DMS153 treated with DMSO at 0.1 percent for 48 hours (cell line): ENCODE data around the gene NTRK2.
A peak's percentile ranks its signal among the peaks of the same experiment; 100 is the strongest.

Experiments
- DNase-seq: peaks from one replicate; lab custom pipeline; 2025; ENCODE audit not compliant: unreplicated experiment; lab: John Stamatoyannopoulos, UW

Gene NTRK2

DNA sequence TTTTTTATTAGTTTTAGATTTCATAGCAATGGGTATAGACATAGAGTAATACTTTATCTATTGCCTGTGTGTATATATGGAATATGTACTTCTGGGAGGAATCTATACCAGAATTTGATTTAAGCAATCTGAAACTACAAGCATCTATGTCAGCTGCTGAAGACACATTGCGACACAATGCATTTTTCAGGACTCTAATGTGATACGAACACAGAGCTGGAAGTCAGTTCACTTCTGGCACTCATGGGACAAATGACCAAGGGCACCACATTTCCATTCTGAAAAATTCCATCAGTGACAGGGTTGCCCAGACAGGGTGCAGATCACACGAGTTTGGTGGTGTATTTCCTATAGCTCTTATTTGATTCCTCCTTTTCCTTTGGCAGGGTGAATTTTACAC is 259.5 kb downstream of the NTRK2 start:
- no peak for DNase-seq

- DNase-seq: no peak
Measured at GRCh38 chr9:84932915-84933527, 263.5 kb downstream of the NTRK2 start.

GRCh38 chr9:84935528-84936117 is 266.1 kb downstream of the NTRK2 start:
- DNase-seq: no peak

DNA sequence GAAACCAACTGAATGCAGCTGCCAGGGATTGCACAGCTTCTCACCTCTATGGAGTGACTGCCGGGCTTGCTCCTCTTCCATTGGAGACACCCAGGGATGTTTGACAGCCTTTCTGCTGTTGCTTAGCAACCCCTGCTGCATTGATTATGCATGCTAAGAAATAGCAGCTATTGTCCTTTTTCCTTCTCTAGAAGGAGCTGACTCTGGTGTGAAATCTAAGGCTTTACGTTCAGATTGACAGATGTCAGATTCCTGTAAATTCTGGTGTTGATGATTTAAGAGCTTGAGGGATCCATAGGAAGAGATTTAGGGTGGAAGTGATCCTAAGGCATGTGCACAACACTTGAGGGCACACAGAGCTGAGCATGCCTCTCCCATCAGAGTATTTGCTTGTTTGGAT is 267.7 kb downstream of the NTRK2 start:
- no peak for DNase-seq

GRCh38 chr9:84937581-84937980 is 268.1 kb downstream of the NTRK2 start:
- DNase-seq: no peak

DNA sequence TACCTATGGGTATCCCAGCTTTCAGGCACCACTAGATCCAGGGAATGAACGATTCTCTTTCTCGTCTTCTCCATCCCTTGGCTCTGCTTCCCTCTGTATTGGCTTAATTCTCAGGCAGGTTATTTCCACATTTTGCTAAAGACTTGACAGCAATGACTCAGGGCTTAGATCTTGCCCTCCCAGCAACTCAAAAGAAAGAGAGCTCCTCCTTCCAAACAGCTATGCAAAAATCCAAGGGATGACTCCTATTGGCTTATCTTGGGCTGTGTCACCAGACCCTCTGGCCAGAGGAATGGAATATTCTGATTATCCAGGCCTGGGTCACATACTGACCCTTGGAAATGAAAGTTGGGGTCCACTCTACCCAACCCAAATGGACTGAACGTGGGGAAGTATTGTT is 270.2 kb downstream of the NTRK2 start:
- DNase-seq: no peak

- DNase-seq: no peak
Measured at GRCh38 chr9:84940294-84940693, 270.8 kb downstream of the NTRK2 start.

DNA sequence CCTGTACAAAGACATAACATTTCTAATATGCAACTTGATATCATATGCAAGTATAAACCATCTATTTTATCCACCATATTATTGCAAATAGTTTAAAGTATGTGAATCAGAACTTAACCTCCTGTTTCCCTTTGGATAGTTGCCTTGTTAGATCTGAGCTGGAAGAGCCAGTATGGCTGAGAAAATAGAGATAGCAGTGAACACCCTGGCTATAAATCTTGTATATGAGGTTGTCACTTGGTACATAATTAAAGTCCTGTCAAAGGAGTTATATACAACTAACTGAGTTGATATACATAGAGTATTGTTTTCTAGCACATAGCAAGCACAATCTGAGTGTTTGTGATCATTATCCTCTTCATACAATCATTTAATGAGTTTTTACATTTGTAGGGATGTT is 272.3 kb downstream of the NTRK2 start:
- DNase-seq: no peak

DNA sequence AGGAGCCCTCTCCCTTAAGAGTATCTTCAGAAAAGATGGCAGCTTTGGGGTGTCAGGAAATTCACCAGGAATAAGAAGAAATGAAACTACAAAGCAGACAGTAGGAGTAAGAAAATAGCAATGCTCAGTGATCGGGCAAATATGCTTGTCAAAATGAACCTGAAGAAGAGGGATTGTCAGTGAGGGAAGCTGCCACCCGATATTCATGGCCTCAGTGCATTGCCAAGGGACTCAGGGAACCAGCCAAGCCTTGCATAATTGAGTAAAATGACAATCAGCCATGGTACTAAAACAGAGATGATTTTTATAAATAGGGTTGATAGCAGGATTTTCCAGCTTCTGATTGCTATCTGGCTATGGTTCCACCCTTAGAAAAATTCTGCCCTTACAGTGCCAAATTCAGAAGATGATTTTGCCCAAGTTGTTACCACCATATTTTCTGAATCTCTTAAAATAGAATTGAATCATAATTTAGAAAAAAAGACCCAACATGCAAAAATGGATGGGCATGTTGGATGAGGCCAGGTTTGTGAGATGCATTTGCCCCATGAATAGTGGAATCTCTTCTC is 274.0 kb downstream of the NTRK2 start:
- DNase-seq: no peak

- no peak for DNase-seq
Measured at GRCh38 chr9:84945878-84946538, 276.5 kb downstream of the NTRK2 start.

DNA sequence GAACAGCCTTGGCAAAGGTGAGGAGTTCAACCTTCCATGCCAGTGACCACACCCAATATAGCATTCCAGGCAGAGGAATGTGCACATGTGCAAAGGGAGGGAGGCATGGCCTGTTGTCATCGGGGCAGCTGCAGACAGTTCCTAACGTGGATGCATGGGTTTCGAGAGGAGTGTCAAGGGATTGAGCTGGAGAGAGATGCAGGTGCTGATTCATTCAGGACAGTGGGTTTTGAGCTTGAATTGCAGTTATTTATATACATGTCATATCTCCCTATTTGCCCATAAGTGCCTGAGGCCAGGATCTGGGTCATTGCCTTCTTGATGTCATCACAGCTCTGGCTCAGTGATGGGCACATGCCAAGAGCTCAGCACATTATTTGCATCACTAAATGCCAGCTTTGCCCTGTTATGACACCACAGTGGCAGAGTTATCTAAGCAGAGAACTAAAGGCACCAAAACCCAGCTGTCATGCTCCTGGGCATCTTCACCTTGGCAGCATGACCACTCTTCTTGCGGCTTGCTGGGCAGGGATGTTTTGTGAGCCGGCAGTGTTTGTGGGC is 278.0 kb downstream of the NTRK2 start:
- DNase-seq: no peak

DNA sequence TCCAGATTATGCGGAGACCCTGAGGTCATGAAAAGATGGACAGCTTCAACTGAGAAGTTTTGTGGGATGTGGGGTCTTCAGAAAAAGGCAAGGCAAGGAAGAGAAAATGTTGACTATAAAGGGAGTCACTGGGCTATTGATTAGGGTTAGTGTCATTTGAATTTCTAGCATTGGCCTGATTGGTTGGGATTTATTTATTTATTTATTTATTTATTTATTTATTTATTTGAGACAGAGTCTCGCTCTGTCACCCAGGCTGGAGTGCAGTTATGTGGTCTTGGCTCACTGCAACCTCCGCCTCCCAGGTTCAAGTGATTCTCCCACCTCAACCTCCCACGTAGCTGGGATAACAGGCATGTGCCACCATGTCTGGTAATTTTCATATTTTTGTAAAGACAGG is 279.7 kb downstream of the NTRK2 start:
- DNase-seq: no peak

DNA sequence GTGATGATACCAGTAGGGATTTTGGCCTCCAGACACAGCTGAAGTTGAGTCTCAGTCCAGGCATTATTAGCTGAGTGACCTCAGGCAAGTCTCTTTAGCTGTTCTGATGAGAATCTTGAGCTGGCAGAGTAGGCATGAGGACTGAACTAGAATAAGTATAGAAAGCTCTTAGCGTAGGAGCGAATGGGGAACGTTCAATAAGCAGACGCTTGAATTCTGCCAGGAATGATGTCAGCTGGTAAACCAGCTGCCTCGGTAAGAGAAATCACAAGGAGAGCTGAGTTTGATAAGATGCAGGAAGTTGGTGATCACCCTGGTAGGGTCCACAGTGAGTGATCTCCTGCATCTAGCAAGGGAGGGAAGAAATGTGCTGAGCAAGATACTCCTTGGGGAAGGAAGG is 280.4 kb downstream of the NTRK2 start:
- no peak for DNase-seq

GRCh38 chr9:84950879-84951811 is 281.6 kb downstream of the NTRK2 start:
- no peak for DNase-seq

GRCh38 chr9:84953252-84953773 is 283.8 kb downstream of the NTRK2 start:
- no peak for DNase-seq

GRCh38 chr9:84953797-84954705 is 284.5 kb downstream of the NTRK2 start:
- DNase-seq: peak; percentile 76

- no peak for DNase-seq
Measured at GRCh38 chr9:84955155-84955554, 285.6 kb downstream of the NTRK2 start.

- DNase-seq: no peak
Measured at GRCh38 chr9:84955971-84956370, 286.4 kb downstream of the NTRK2 start.

- no peak for DNase-seq
Measured at GRCh38 chr9:84959339-84959738, 289.8 kb downstream of the NTRK2 start.
